Esophagus squamous epithelium (tissue), 5 donors: Measurements from ENCODE around the gene DDX24. TPM values are rescaled to one million over a fixed set of nuclear protein-coding genes. Genes with fewer than 3 reads are reported as not detected.

Experiments used
- DNase-seq: peaks from one replicate; lab custom pipeline; 2025; lab: John Stamatoyannopoulos, UW
- H3K27ac ChIP-seq, 4 donors: fragments of 200-600 bp; sonication (generic); one replicate each; pipeline ENCODE4 v1.5.1; 2016 to 2019; ENCODE audit warnings: mild to moderate bottlenecking in 1 of 4
- H3K27me3 ChIP-seq, 4 donors: fragments of 200-600 bp; sonication (generic); 1 replicate in 3 of 4; 2 replicates in 1 of 4; pipeline versions ENCODE4 v1.5.1 to v1.6.0; 2017 to 2021; ENCODE audit warnings: antibody characterized with exemption in 1 of 4
- H3K36me3 ChIP-seq, 3 donors: fragments of 200-600 bp; sonication (generic); one replicate each; pipeline ENCODE4 v1.5.1; 2016 to 2019
- H3K4me1 ChIP-seq, 3 donors: fragments of 200-600 bp; sonication (generic); one replicate each; pipeline ENCODE4 v1.5.1; 2017 to 2019
- H3K4me3 ChIP-seq, 4 donors: fragments of 200-600 bp; sonication (generic); 1 replicate in 3 of 4; 2 replicates in 1 of 4; pipeline ENCODE4 v1.5.1; 2016 to 2019; ENCODE audit warnings: mild to moderate bottlenecking in 2 of 4, moderate library complexity in 1 of 4
- H3K9me3 ChIP-seq, 3 donors: fragments of 200-600 bp; sonication (generic); one replicate each; pipeline ENCODE4 v1.5.1; 2016 to 2019
- POLR2A ChIP-seq, 4 donors: fragments of 450-650 bp; IDR thresholded peaks; one replicate each; pipeline ENCODE4 v1.6.1; 2017; ENCODE audit warnings: antibody characterized with exemption in 4 of 4, mild to moderate bottlenecking in 4 of 4, moderate library complexity in 3 of 4
- WGBS, 2 donors: methylation state at CpG; one replicate each; pipeline ENCODE4 v1.1.5; 2018; 5-methylcytosine and 5-hydroxymethylcytosine counted together
- intact Hi-C: fragments of 100-400 bp; cut with DNase I; formaldehyde crosslinking; loops from one replicate; pipeline ENCODE4 v1.15.0; 2022
- total RNA-seq, 4 donors: library from RNA; depleted of rRNA; stranded (reverse); fragments of >200 nt; gene quantifications; one replicate each; pipeline ENCODE4 v1.1.0, GENCODE V29; 2016
- TF ChIP-seq, protein P1 (sequence below), 6 experiments: fragments of 450-650 bp in 4 of 6; fragments of 200-600 bp in 2 of 6; sonication (generic) in 2 of 6; IDR thresholded peaks; one replicate each; pipeline ENCODE4 v1.5.1; 2016 to 2019; ENCODE audit warnings: antibody characterized with exemption in 6 of 6, mild to moderate bottlenecking in 4 of 6, moderate library complexity in 4 of 6
- donor health status: DM: yes; HTN: yes; CAD: no.

DDX24 gene
- total RNA-seq, 4 donors from 2014 or later, result 63.9 to 114 (median 71.9) TPM

DNA sequence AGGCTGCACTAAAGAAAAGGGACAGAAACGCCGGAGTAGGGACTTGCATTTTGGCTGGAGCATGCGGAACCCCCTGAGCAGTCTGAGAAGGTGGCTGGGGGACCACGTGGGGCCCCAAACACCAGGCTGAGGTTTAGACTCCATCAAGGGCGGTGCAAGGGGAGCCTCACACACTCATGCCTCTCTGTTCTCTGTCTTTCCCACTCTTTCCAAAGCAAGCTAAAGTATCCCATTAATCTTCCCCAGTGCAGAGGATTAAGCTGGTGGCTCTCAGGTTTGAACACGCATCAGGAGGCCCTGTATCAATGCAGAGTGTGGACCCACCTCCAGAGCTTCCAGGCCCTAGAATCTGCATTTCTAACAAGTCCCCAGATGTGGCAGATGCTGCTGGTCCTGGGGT lies 70.4 kb downstream of the DDX24 start:
- H3K4me3 ChIP-seq, result no peak overlapping the region
- intact Hi-C loops, result no loop called here
- H3K36me3 ChIP-seq, result no peaks in the 10 kb centered on the region
- H3K27ac ChIP-seq, result no peak overlapping the region
- no peak for DNase-seq
- WGBS, 2 donors, result 68 to 75% methylated on average over 6 of the region's 6 CpGs
- TF ChIP-seq POLR2A (IDR thresholded peaks at IDR 0.05), result no peak
- TF ChIP-seq, protein P1, sequence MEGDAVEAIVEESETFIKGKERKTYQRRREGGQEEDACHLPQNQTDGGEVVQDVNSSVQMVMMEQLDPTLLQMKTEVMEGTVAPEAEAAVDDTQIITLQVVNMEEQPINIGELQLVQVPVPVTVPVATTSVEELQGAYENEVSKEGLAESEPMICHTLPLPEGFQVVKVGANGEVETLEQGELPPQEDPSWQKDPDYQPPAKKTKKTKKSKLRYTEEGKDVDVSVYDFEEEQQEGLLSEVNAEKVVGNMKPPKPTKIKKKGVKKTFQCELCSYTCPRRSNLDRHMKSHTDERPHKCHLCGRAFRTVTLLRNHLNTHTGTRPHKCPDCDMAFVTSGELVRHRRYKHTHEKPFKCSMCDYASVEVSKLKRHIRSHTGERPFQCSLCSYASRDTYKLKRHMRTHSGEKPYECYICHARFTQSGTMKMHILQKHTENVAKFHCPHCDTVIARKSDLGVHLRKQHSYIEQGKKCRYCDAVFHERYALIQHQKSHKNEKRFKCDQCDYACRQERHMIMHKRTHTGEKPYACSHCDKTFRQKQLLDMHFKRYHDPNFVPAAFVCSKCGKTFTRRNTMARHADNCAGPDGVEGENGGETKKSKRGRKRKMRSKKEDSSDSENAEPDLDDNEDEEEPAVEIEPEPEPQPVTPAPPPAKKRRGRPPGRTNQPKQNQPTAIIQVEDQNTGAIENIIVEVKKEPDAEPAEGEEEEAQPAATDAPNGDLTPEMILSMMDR (IDR thresholded peaks at IDR 0.05), result no peak
- no peaks in the 10 kb centered on the region for H3K9me3 ChIP-seq
- peaks cover 0 to 29% (median 6%) of the 10 kb centered on the region in 3 donors for H3K4me1 ChIP-seq
- peaks cover 0 to 26% (median 0%) of the 10 kb centered on the region in 4 donors for H3K27me3 ChIP-seq

DNA sequence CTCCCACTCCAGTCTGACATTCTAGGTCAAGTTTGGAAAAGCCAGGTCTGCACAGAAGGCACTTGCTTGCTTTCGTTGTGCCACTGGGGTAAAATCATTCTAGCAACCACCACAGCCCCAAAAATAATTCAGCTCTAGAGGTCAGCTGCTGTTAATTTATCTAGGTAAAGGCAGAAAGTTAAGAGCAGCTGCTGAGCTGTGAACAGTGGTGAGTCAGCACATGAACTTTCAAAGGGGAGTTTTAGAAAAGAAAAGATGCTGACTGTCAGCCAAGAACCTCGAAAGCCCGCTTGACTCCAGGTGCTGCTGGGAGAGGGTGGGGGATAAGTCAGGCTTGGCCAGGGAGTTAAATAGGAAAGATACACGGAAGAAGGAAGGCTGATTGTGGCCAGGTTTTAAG lies 71.2 kb downstream of the DDX24 start:
- TF ChIP-seq, protein P1 (IDR thresholded peaks at IDR 0.05), result no peak
- TF ChIP-seq POLR2A (IDR thresholded peaks at IDR 0.05), result no peak
- intact Hi-C loops, result no loop called here
- no peaks in the 10 kb centered on the region for H3K36me3 ChIP-seq
- no peaks in the 10 kb centered on the region for H3K9me3 ChIP-seq
- DNase-seq, result no peak
- WGBS, 2 donors, result 14 to 24% methylated on average over 4 of the region's 4 CpGs
- no peak overlapping the region for H3K27ac ChIP-seq
- no peak overlapping the region for H3K4me3 ChIP-seq
- H3K27me3 ChIP-seq, result peaks cover 0 to 35% (median 0%) of the 10 kb centered on the region in 4 donors
- peaks cover 0 to 29% (median 6%) of the 10 kb centered on the region in 3 donors for H3K4me1 ChIP-seq

- Histone ChIP-seq H3K27ac (no peak overlapping the region), H3K4me1 (peaks cover 0 to 25% (median 6%) of the 10 kb centered on the region in 3 donors), H3K36me3 (no peaks in the 10 kb centered on the region), H3K9me3 (no peaks in the 10 kb centered on the region), H3K4me3 (no peak overlapping the region), H3K27me3 (peaks cover 0 to 44% (median 0%) of the 10 kb centered on the region in 4 donors)
- 48 to 61% methylated on average over 2 to 3 of the region's 3 CpGs for WGBS, 2 donors
- no peak for DNase-seq
- TF ChIP-seq POLR2A (IDR thresholded peaks at IDR 0.05), result no peak
- TF ChIP-seq, protein P1 (IDR thresholded peaks at IDR 0.05), result no peak
- intact Hi-C loops, result no loop called here
Measured at GRCh38 chr14:94008234-94008633, 72.8 kb downstream of the DDX24 start.

GRCh38 chr14:94005324-94006073 lies 75.5 kb downstream of the DDX24 start:
- DNase-seq, result no peak
- no peak overlapping the region for H3K4me3 ChIP-seq
- peaks cover 0 to 30% (median 18%) of the 10 kb centered on the region in 3 donors for H3K4me1 ChIP-seq
- H3K36me3 ChIP-seq, result no peaks in the 10 kb centered on the region
- H3K27ac ChIP-seq, result no peak overlapping the region
- intact Hi-C loops, result no loop called here
- TF ChIP-seq, protein P1 (IDR thresholded peaks at IDR 0.05), result peak in 2 of 6 experiments; percentile 34 to 39
- no peak for TF ChIP-seq POLR2A (IDR thresholded peaks at IDR 0.05)
- WGBS, 2 donors, result 32 to 45% methylated on average over 14 of the region's 14 CpGs
- H3K27me3 ChIP-seq, result peaks cover 0 to 55% (median 2%) of the 10 kb centered on the region in 4 donors
- no peaks in the 10 kb centered on the region for H3K9me3 ChIP-seq

DNA sequence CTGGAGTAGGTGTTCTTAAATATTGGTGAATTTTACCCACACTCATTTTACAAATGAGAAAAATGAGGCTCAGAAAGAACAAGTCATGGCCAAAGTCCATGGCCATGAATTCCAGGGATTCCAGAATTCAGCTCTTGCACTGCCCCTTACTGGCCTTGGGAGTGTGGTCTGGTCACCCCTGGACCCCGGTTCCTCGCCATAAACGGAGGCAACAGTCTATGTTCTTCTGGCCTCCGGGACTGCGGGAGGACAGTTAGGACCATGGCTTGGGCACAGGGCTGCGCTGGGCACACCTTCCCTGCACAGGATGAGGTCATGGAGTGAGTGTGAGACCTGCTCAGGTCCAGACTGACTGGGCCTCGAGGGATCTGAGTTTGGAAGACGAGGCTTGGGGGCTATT lies 77.0 kb downstream of the DDX24 start:
- no peak overlapping the region for H3K27ac ChIP-seq
- intact Hi-C loops, result loop anchor here (5.0 kb wide), 1 partner anchor 67 kb away; no protein-coding TSS in a partner anchor
- no CpG with 5 or more reads among the region's 8 CpGs for WGBS, 2 donors

More for the DNA sequence above, 77.0 kb downstream of the DDX24 start:
- DNase-seq, result no peak
- Histone ChIP-seq H3K4me1 (peaks cover 0 to 15% (median 12%) of the 10 kb centered on the region in 3 donors), H3K9me3 (no peaks in the 10 kb centered on the region), H3K27me3 (peaks cover 0 to 57% (median 2%) of the 10 kb centered on the region in 4 donors), H3K36me3 (no peaks in the 10 kb centered on the region), H3K4me3 (no peak overlapping the region)
- no peak for TF ChIP-seq POLR2A (IDR thresholded peaks at IDR 0.05)
